HG03097 (cell line): Measurements from ENCODE around the gene FARP2.

ENCODE experiments used
- ATAC-seq: cut with Tn5 transposase; IDR thresholded peaks from one replicate; pipeline ENCODE4 v1.9.1; 2021; ENCODE audit not compliant: unreplicated experiment, low FRiP score

FARP2 gene

GRCh38 chr2:241479026-241479898 lies 123.2 kb downstream of the FARP2 start:
- ATAC-seq: no peak

DNA sequence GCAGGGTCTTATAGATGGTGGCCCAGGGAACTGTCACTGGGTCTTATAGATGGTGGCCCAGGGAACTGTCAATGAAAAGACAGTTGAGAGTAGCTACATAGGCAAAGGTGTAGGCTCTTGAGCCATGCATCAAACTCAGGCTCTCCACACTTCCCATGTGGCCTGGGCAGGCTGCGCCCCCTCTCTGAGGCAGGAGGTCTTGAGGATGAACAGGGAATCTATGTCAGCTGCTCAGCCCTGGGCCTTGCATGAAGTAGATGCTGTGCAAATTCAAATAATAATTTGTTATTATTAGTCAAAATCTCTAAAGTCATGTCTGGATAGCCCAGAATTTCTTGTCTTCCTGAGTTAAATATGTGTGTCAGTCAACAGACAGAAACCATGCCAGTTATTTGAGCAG lies 125.6 kb downstream of the FARP2 start:
- ATAC-seq: no peak

GRCh38 chr2:241482126-241482955 lies 126.3 kb downstream of the FARP2 start:
- no peak for ATAC-seq

DNA sequence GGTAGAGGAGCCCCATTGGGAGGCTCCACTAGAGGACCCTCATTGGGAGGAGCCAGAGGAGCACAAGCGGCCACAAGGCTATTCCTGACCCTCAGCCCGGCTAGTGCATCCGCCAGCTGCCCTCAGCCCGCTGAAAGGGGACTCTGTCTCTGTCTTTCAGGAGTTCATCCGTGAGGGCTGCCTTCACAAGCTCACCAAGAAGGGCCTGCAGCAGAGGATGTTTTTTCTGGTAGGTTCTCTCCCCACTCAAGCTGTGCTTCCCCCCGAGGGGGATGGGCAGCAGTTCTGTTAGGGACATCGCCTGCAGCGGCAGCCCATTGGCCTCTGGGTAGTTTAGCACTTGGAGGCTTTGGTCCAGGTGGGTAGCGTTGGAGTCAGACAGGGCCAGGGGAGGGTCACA lies 127.2 kb downstream of the FARP2 start:
- no peak for ATAC-seq

DNA sequence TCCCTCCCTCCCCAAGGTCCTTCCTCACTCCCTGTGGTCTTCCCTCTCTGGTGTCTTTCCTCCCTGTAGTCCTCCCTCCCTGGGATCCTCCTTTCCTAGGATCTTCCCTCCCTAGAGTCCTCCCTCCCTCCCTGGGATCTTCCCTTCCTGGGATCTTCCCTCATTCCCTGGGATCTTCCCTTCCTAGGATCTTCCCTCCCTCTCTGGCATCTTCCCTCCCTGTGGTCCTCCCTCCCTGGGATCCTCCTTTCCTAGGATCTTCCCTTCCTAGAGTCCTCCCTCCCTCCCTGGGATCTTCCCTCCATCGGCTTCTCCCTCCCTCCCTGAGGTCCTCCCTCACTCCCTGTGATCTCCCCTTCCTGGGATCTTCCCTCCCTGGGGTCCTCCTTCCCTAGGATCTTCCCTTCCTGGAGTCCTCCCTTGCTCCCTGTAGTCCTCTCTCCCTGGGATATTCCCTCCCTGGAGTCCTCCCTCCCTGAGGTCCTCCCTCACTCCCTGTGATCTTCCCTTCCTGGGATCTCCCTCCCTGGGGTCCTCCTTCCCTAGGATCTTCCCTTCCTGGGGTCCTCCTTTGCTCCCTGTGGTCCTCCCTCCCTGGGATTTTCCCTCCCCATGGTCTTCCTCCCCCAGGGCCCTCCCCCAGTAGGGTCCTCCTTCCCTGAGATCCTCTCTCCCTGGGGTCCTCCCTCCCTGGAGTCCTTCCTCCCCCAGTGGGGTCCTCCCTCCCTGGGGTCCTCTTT lies 129.3 kb downstream of the FARP2 start:
- ATAC-seq: no peak

- no peak for ATAC-seq
These were observed 133.0 kb downstream of the FARP2 start for GRCh38 chr2:241489088-241489487.

- no peak for ATAC-seq
These were observed 133.9 kb downstream of the FARP2 start for GRCh38 chr2:241489733-241490680.

GRCh38 chr2:241490825-241491506 lies 134.9 kb downstream of the FARP2 start:
- ATAC-seq: no peak

DNA sequence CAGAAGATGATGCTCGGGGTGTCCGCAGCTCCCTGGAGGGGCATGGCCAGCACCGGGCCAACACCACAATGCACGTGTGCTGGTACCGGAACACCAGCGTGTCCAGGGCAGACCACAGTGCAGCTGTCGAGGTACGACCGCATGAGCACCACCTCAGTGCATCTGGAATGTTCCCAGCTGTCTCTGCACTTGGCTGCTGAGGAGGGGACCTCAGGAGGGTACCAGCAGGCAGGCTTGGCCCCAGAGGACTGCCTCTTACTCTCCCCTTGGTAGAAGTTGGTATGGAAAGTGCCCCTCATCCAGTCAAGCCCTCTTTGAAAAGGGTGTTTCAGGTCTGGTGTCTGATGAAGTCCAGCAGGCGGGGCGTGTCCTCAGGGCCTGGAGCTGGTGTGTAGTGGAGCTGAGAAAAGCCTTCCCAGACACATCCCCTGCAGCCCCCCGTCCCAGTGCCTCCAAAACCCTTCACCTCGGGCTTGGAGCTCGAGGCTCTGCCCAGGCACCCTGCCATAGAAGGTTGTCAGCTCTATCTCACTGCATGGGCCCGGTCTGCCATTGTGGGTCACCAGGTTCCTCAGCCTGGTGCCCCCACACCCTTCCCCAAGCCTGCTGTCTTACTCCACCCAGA lies 135.6 kb downstream of the FARP2 start:
- ATAC-seq: no peak

- ATAC-seq: no peak
These were observed 136.1 kb downstream of the FARP2 start for GRCh38 chr2:241492174-241492565.

DNA sequence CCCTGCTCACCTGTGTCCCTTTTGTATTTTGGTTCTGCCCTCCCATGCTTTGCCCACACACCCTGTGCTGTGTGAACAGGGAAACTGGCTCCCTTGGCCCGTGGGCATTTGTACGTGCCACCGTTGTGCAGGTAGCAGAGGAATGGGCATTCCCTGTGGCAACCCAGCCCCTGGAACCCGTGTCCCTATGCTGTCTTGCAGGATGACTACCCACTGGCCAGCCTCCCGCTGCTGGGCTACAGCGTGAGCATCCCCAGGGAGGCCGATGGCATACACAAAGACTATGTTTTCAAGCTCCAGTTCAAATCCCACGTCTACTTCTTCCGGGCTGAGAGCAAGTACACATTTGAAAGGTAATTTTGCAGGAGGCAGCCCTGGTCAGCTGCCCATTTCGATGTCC lies 137.0 kb downstream of the FARP2 start:
- no peak for ATAC-seq

GRCh38 chr2:241494311-241494908 lies 138.3 kb downstream of the FARP2 start:
- no peak for ATAC-seq

DNA sequence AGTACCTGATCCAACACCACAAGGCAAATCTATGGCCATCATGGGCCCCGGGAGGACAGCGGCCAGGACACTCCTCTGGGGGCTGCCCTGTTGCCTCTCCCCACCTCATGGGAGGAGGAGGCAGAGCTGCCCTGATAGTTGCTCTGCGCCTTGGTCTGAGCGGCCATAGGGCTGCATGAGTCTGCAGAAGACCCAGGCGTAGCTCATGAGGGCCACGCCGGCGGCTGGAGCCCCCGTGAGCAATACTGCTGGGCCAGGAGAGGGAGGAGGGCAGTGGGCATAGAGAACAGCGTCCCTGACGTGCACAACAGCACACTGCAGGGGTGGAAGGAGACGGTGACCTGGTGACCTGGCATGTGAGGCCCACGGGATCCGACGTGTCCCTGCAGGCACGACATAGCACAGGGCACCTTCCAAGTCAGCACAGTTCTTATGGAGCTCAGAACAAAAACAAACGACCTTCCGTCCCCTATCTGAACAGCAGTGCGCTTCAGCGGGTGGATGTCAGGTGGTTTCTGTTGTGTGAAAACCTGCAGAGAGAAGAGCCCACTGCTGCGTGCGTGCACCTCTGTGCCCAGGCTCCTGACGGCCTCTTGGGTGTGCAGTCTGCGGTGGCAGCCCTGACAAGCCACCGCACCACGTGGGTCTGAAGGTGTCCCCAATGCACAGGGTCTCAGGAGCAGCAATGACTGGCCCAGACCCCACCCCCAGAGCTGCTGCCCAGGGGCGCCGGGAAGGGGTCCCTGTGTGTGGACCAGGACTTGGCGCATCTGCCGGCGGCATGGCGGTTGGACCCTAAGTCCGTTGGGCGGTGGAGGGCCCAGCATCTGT lies 139.3 kb downstream of the FARP2 start:
- no peak for ATAC-seq

DNA sequence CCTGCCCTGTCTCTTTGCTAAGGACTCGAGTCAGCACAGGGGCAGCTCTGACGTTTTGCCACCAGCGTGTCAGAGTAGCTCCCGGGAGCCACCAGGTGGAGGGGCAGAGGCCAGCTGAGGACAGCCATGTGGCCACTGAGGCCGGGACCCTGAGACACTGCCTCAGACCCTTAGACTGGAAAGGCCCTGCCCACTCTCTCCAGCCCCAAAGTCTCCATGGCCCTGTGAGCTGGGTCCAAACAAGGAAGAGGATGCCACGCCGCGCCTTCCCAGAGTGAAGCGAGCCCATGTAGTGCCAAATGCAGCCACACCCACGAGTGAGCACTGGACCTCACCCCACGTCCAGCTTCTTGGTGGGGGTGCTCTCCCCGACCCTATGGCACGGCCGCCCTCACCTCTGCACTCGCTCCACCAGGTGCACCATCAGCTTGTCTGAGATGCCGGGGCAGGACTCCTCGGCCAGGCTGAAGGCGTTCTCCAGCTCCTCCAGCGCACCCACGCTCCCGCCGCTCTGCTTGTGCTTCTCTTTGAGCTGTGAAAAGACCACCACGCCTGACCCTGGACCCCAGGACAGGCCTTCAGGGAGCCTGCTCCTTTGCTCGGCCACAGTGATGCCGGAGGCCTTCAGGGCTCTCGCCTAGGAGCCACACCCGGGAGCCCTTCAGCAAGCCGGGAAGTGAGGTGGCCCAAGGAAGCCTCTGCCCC lies 140.1 kb downstream of the FARP2 start:
- no peak for ATAC-seq

DNA sequence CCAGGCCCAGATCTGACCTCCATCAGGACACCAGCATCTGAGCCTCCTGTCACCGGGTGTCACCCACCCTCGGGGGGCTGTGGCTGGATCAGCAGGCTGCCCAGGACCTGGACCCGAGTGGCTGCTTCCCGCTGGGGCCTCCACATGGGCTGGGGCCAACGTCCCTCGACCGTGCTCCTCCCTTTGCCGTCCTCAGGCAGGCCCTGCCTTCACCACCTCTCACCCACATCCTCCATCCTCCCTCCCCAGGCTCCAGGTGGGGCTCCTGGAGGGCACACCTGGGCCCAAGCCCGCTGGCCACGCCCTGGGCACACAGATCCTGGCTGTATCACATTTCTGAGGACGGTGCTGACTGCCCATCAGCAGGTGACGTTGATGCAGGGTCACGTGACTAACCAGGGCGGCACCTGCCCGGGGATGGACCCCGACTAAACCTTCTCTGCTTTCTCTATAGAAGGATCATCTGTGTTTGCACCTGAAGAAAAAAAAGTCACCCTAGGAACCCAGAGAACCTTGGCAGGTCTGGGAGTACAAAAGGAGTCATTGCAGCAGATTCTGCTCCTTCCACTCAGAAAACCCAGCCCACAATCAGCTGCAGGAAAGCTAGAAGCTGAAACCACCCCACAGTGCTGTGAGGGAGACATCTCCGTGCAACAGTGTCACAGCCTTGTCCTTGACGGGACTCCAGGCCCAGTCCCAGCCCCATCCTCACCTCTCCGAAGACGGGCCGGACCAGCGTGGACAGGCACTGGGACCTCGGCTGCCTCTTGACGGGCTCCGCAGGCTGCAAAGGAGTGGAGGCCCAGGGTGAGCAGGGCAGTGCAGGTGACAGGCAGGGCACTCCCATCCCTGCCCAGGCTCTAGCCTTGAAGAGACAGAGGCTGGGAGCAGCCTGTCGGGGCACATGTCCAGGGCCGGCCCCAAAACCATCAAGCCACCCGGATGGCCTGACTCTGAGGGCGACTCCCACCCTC lies 141.1 kb downstream of the FARP2 start:
- ATAC-seq: no peak
